ENCODE data around the gene RPL3. TPM values are rescaled to one million over a fixed set of nuclear protein-coding genes. Genes with fewer than 3 reads are reported as not detected.
"Not testable (repeated sequence)": the region's sequence is repeated elsewhere in the genome, so short reads cannot be mapped to it uniquely, and the experiment has no call there.

RPL3 gene
- total RNA-seq, 2 experiments from 2014 or later, result 1,526 to 1,529 TPM

DNA sequence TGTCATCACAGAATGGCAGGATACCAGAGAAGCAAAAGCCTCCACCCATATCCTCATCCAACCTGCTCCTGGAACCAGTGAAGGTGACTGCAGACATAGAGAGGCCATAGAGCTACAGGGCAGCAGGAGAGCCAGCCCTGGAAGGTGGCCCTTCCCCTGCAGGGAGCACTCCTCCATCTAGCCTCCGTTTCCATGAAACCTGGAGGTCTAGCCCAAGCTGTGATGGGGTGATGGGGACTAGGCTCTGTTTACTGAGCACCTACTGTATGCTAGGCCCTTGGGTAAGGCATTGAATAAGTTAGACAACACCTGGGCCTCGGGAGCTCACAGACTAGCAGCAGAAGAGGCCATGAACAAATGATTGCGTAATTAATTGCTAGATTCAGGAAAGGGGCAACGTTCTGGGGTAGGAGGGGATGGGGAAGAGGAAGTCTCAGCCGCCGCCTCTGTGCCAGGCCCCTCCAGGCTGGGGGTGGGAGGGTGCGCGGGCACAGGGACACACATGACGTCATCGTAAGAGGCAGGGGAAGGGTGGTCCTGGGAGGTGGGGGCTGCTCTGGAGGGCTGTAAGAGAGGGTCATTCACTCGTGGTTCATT lies 29.6 kb upstream of the RPL3 start:
- Mint-ChIP-seq H3K27me3 (peaks cover 37% of the 10 kb centered on the region), H3K36me3 (ENCODE audit: low read depth) (no peaks in the 10 kb centered on the region), H3K4me3 (peak overlapping the region; percentile 60), H3K4me1 (peaks cover 2% of the 10 kb centered on the region), H3K9me3 (no peaks in the 10 kb centered on the region), H3K27ac (no peak overlapping the region)
- DNase-seq, result no peak
- ChIA-PET POLR2A (no interaction called here), CTCF (interaction anchor here (1.0 kb wide), 1 partner anchor 16 kb away, joined by 3 read pairs; no protein-coding TSS in a partner anchor)

DNA sequence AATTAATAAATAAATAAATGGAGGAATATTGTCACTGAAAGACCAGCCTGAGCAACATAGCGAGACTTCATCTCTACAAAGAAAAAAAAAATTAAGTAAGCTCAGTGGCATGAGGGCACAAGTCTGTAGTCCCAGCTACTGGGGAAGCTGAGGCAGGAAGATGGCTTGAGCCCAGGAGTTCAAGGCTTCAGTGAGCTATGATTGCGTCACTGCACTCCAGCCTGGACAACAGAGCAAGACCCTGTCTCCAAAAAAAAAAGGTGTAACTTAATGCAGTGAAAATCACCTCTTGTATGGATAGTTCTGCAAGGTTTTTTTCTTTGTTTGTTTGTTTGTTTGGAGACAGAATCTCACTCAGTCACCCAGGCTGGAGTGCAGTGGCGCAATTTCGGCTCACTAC lies 25.8 kb upstream of the RPL3 start:
- no peak overlapping the region for H3K4me3 Mint-ChIP-seq
- CTCF ChIA-PET, result no interaction called here
- POLR2A ChIA-PET, result no interaction called here
- peaks cover 40% of the 10 kb centered on the region for H3K27me3 Mint-ChIP-seq
- H3K36me3 Mint-ChIP-seq (ENCODE audit: low read depth), result no peaks in the 10 kb centered on the region
- H3K4me1 Mint-ChIP-seq, result peaks cover 5% of the 10 kb centered on the region
- H3K9me3 Mint-ChIP-seq, result no peaks in the 10 kb centered on the region
- no peak for DNase-seq
- H3K27ac Mint-ChIP-seq, result no peak overlapping the region

DNA sequence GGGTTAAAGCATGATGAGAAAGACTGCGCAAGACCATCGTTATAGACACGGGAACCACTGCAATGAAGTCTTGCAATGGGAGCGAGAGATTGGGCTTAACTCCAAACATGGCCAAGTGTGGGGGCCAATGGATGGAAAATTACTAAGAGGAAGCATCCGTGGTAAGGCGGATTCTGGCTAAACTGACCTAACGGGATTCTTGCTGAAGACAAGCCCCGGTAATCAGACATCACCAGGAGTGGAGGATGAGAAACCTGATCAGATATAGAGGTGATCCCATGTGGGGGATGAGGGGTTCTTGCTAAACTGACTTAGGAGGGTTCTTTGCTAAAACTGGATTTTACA lies 24.6 kb upstream of the RPL3 start:
- peaks cover 3% of the 10 kb centered on the region for H3K4me1 Mint-ChIP-seq
- POLR2A ChIA-PET, result interaction anchor here (1.0 to 1.3 kb wide), 2 partner anchors 24 to 185 kb away, joined by 5 read pairs; no protein-coding TSS in a partner anchor
- H3K4me3 Mint-ChIP-seq, result no peak overlapping the region
- CTCF ChIA-PET, result interaction anchor here (0.6 to 1.7 kb wide), 12 partner anchors 8 to 474 kb away, joined by 3 to 8 read pairs (median 4); partner anchors contain the start of genes RPL3 and TAB1
- no peak overlapping the region for H3K27ac Mint-ChIP-seq
- H3K27me3 Mint-ChIP-seq, result peaks cover 38% of the 10 kb centered on the region
- no peaks in the 10 kb centered on the region for H3K9me3 Mint-ChIP-seq
- no peaks in the 10 kb centered on the region for H3K36me3 Mint-ChIP-seq (ENCODE audit: low read depth)
- no peak for DNase-seq

DNA sequence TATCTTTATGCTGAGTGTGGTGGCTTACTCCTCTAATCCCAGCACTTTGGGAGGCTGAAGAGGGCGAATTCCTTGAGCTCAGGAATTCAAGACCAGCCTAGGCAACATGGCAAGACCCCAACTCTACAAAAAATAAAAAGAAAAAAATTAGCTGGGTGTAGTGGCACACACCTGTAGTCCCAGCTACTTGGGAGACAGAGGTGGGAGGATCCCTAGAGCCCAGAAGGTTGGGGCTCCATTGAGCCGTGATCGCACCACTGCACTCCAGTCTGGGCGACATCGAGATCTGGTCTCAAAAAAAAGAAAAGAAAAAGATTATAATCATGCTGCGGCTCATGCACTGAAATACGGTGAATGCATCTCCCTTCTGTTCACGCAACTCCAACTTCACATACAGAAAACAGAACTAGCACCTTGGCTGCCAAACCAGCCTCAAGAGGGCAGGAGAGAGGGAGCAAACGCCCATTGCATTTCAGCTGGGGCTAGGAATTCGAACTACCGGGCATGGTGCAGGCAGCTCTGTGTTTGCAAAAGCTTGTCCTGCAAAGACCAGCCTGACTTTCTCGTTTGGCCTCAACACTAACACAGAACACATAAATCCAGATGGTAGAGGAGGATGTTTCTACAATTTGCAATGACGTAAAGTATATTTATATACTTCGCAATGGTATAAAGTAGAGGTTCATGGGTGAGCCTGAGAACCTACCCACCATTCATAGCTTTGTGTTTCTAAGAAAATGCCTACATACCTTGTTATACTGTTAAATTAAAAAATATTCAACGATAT lies 24.0 kb upstream of the RPL3 start:
- POLR2A ChIA-PET, result interaction anchor here (0.9 to 1.3 kb wide), 3 partner anchors 23 to 186 kb away, joined by 3 to 5 read pairs (median 5); no protein-coding TSS in a partner anchor
- Mint-ChIP-seq H3K27me3 (peaks cover 32% of the 10 kb centered on the region), H3K4me1 (peaks cover 3% of the 10 kb centered on the region), H3K9me3 (no peaks in the 10 kb centered on the region), H3K4me3 (no peak overlapping the region), H3K36me3 (ENCODE audit: low read depth) (no peaks in the 10 kb centered on the region), H3K27ac (no peak overlapping the region)
- DNase-seq, result peak; percentile 61
- CTCF ChIA-PET, result interaction anchor here (0.6 to 1.7 kb wide), 14 partner anchors 9 to 800 kb away, joined by 3 to 8 read pairs (median 4); partner anchors contain the start of genes RPL3 and TAB1

DNA sequence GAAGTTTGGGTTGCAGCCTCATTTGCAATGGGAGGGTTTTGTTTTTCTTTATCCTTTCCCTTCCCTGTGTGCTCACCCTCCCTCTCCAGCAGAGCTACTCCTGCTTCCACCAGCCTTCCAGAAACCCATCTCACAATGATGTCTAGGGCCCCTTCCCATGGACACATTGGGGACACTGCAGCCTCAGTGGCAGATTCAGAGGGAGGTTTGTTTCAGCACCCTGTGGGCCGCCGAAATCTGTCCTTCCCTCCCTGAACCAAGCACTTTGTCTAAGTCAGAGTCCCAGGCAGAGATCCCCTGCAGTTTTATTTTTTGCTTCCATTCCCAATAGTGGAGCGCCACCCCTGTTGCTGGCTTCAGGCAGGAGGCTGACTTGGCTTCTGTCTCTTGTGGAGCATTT lies 21.8 kb upstream of the RPL3 start:
- Mint-ChIP-seq H3K36me3 (ENCODE audit: low read depth) (no peaks in the 10 kb centered on the region), H3K9me3 (no peaks in the 10 kb centered on the region), H3K4me3 (no peak overlapping the region), H3K27ac (no peak overlapping the region), H3K27me3 (peaks cover 28% of the 10 kb centered on the region), H3K4me1 (peaks cover 3% of the 10 kb centered on the region)
- no peak for DNase-seq
- ChIA-PET POLR2A (no interaction called here), CTCF (interaction anchor here (2.2 kb wide), 1 partner anchor 10 kb away, joined by 9 read pairs; no protein-coding TSS in a partner anchor)

DNA sequence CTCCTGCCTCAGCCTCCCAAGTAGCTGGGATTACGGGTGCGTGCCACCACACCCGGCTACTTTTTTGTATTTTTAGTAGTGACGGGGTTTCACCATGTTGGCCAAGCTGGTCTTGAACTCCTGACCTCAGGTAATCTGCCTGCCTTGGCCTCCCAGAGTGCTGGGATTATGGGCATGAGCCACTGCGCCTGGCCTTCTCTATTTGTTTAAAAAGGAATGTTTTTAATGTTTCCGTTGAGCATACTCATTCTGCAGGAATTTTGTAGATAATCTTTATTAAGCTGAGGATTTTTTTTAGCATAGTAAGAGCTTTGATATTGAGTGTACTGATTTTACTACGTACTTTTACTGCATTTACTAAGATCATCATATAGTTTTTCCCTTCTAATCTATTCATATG lies 20.4 kb upstream of the RPL3 start:
- H3K27ac Mint-ChIP-seq; H3K36me3 Mint-ChIP-seq (ENCODE audit: low read depth); H3K9me3 Mint-ChIP-seq; POLR2A ChIA-PET; H3K4me1 Mint-ChIP-seq; DNase-seq; H3K4me3 Mint-ChIP-seq: not testable (repeated sequence)
- CTCF ChIA-PET, result interaction anchor here (0.6 to 2.2 kb wide), 2 partner anchors 8 to 64 kb away, joined by 4 to 9 read pairs; no protein-coding TSS in a partner anchor
- H3K27me3 Mint-ChIP-seq, result peaks cover 30% of the 10 kb centered on the region

DNA sequence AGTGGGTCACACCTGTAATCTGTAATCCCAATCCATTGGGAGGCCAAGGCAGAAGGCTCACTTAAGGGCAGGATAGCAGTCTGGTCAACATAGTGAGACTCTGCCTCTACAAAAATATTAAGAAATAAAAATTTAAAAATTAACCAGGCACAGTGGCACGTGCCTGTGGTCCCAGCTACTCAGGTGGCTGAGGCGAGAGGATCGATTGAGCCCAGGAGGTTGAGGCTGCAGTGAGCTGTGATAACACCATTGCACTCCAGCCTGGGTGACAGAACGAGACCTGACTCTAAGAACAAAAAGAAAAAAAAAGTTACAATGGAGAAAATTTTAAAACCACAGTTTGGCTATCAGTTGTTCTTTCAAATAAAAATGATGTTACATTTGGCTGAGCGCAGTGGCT lies 17.0 kb upstream of the RPL3 start:
- Mint-ChIP-seq H3K4me3 (no peak overlapping the region), H3K36me3 (ENCODE audit: low read depth) (no peaks in the 10 kb centered on the region), H3K4me1 (peaks cover 8% of the 10 kb centered on the region), H3K9me3 (no peaks in the 10 kb centered on the region), H3K27me3 (peaks cover 12% of the 10 kb centered on the region), H3K27ac (no peak overlapping the region)
- ChIA-PET POLR2A (no interaction called here), CTCF (interaction anchor here (0.7 kb wide), 1 partner anchor 1063 kb away, joined by 3 read pairs; no protein-coding TSS in a partner anchor)
- no peak for DNase-seq

DNA sequence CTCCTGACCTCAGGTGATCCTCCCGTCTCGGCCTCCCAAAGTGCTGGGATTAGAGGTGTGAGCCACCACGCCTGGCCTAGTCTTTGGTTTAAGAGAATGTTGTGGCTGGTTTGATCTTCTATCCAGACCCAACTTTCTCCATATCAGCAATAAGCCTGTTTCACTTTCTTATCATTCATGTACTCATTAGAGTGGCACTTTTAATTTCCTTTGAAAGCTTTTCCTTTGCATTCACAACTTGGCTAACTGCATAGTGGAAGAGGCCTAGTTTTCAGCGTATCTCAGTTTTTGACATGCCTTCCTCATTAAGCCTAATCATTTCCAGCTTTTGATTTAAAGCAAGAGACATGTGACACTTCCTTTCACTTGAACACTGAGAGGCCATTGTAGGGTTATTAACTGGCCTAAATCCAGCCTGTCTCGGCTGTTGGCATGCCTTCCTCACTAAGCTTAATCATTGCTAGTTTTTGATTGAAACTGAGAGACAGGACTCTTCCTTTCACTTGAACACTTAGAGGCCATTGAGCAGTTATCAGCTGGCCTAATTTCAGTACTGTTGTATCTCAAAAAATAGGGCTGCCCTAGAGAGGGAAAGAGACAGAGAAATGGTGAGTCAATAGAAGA lies 13.1 kb upstream of the RPL3 start:
- H3K4me3 Mint-ChIP-seq, result no peak overlapping the region
- DNase-seq, result no peak
- H3K9me3 Mint-ChIP-seq, result no peaks in the 10 kb centered on the region
- H3K27me3 Mint-ChIP-seq, result peaks cover 2% of the 10 kb centered on the region
- no peaks in the 10 kb centered on the region for H3K36me3 Mint-ChIP-seq (ENCODE audit: low read depth)
- POLR2A ChIA-PET, result interaction anchor here (1.7 to 4.6 kb wide), 3 partner anchors 13 to 180 kb away, joined by 3 to 32 read pairs (median 5); partner anchors contain the start of genes CBX7 and RPL3
- peaks cover 9% of the 10 kb centered on the region for H3K4me1 Mint-ChIP-seq
- CTCF ChIA-PET, result interaction anchor here (0.8 to 3.8 kb wide), 9 partner anchors 8 to 463 kb away, joined by 3 to 37 read pairs (median 6); partner anchors contain the start of gene RPL3
- H3K27ac Mint-ChIP-seq, result no peak overlapping the region

DNA sequence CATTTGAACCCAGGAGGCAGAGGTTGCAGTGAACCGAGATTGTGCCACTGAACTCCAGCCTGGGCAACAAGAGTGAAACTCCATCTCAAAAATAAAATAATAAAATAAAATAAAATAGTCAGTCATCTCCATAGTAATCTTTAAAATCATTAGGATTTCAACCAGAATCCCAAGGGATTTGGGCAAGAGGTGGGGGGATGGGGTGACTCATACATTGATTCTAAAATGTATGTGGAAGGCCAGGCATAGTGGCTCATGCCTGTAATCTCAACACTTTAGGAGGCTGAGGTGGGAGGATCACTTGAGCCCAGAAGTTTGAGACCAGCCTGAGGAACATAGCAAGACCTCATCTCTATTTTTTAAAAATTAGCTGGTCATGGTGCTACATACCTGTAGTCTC lies 11.1 kb upstream of the RPL3 start:
- H3K27me3 Mint-ChIP-seq; H3K4me1 Mint-ChIP-seq; H3K4me3 Mint-ChIP-seq; H3K36me3 Mint-ChIP-seq (ENCODE audit: low read depth); H3K9me3 Mint-ChIP-seq; DNase-seq; H3K27ac Mint-ChIP-seq: not testable (repeated sequence)
- CTCF ChIA-PET, result interaction anchor here (1.2 to 3.8 kb wide), 4 partner anchors 10 to 461 kb away, joined by 3 to 37 read pairs (median 9); partner anchors contain the start of gene RPL3
- POLR2A ChIA-PET, result interaction anchor here (1.3 to 4.6 kb wide), 3 partner anchors 11 to 18 kb away, joined by 3 to 32 read pairs (median 5); partner anchors contain the start of gene RPL3

DNA sequence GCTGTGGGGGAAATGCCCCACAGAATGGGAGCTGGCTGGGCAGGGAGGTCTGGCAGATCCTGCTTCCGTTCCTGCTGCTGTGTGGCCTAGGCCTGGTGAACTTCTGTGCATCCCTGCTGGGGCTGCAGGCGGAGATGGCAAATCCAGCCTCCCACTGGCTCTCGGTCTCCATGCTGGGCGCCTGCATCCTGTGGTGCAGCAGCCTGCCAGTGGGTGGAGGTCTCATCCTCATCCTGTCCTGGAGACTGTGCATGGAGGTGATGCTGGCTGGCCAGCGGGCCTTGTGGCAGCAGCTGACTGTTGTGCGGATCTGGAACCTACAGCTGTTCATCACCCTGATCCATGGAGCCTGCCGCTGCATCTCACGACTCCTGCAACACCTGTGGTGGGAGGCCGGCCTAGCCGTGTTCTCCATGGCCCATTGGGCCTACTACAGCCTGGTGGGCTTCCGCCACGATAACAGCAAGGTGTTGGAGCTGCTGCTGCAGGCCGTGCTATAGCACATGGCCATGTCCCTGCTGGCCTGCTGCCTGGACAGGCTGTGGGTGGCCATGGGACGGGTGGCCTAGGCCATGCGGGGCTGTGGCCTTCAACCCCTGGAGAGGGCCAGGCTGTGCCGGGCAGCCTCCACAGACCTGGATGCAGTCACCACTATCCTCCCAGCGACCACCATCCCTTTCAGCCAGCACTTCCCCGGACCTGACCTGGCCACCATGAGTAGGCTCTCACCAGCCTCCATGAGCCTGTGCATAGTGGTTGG lies 8.8 kb upstream of the RPL3 start:
- ChIA-PET POLR2A (interaction anchor here (1.3 to 1.8 kb wide), 2 partner anchors 9 to 11 kb away, joined by 5 to 12 read pairs; partner anchors contain the start of gene RPL3), CTCF (no interaction called here)
- Mint-ChIP-seq H3K36me3 (ENCODE audit: low read depth) (no peaks in the 10 kb centered on the region), H3K27me3 (no peaks in the 10 kb centered on the region), H3K27ac (no peak overlapping the region), H3K9me3 (no peaks in the 10 kb centered on the region), H3K4me1 (peaks cover 9% of the 10 kb centered on the region), H3K4me3 (no peak overlapping the region)
- DNase-seq, result no peak

DNA sequence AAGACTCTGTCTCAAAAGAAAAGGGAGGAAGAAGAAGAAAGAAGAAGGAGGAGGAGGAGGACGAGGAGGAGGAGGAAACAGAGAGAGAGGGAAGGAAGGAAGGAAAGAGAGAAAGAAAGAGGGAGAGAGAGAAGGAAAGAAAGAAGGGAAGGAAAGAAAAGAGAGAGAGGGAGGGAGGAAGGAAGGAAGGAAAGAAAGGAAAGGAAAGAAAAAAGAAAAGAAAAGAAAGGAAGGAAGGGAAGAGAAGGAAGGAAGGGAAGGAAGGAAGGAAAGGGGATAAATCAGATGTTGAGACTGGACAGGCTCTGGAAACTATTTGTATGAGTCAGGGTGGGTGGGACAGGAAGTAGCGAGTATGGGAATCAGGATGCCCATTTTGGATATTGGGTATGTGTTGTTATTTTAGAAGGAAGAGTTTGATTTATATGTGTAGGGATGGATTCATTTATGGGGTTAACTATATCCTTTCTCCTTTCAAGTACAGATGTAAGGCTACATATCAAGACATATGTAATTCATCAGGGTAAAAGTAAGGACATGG lies 6.0 kb upstream of the RPL3 start:
- ChIA-PET POLR2A (interaction anchor here (0.6 kb wide), 1 partner anchor 142 kb away, joined by 3 read pairs; no protein-coding TSS in a partner anchor), CTCF (no interaction called here)
- H3K9me3 Mint-ChIP-seq, result no peaks in the 10 kb centered on the region
- H3K27ac Mint-ChIP-seq, result no peak overlapping the region
- H3K4me3 Mint-ChIP-seq, result no peak overlapping the region
- H3K36me3 Mint-ChIP-seq (ENCODE audit: low read depth), result no peaks in the 10 kb centered on the region
- H3K4me1 Mint-ChIP-seq, result peaks cover 2% of the 10 kb centered on the region
- no peak for DNase-seq
- H3K27me3 Mint-ChIP-seq, result no peaks in the 10 kb centered on the region

DNA sequence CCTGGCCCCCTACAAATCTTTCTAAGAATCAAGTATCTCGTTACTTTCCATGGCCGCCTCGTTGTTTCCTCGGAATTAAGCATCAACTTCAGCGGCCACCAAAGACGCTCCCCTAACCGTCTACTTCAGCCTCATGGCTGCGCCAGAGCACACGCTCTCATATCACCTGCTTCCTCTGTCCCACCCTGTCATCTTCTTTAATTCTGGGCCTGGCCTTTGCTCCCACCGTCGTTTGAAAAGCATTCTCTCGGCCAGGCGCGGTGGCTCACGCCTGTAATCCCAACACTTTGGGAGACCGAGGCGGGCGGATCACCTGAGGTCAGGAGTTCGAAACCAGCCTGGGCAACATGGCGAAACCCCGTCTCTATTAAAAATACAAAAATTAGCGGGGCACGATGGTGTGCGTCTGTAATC lies 1.2 kb upstream of the RPL3 start:
- POLR2A ChIA-PET, result interaction anchor here (1.0 to 7.4 kb wide), 21 partner anchors 8 to 723 kb away, joined by 3 to 134 read pairs (median 12); partner anchors contain the start of genes APOBEC3C, ATF4, CBX6 and CBX7
- Mint-ChIP-seq H3K36me3 (ENCODE audit: low read depth) (peaks cover 40% of the 10 kb centered on the region), H3K4me1 (peaks cover 34% of the 10 kb centered on the region), H3K4me3 (peak overlapping the region; percentile 95), H3K27ac (peak overlapping the region; percentile 74)
- not testable (repeated sequence) for H3K27me3 Mint-ChIP-seq, DNase-seq, H3K9me3 Mint-ChIP-seq
- CTCF ChIA-PET, result interaction anchor here (0.9 to 8.1 kb wide), 9 partner anchors 10 to 450 kb away, joined by 3 to 115 read pairs (median 11); partner anchors contain the start of genes ATF4 and TAB1
